ENCODE data around the gene CEP19. TPM values are rescaled to one million over a fixed set of nuclear protein-coding genes. Genes with fewer than 3 reads are reported as not detected.

Gene CEP19
- total and polyA plus RNA-seq, 2 donors from 2014 or later: 1.5 to 2.6 TPM

DNA sequence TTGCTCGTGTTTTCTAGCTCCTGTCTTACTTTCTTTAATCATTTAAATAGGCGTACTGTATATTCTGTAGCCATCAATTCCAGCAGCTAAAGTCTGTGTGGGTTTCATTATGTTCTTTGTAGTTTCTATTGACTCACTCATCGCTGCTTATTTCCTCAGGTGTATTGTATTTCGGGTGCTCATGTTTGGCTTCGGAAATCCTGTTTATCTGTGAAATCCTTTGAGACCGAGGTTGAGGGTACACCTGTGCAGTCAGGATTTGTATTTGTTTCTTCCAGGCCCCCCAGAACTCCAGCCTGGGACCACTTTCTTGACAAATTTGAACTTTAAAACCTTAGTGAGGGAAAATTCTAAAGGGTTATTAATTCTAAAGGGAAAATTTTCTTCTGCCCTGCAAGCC is 25.6 kb upstream of the CEP19 start:
- no peak for FAIRE-seq
- H3K9me3 ChIP-seq (ENCODE audit: control insufficient read depth in 2 of 3, insufficient read depth in 1 of 3, low read length in 3 of 3): no peaks in the 10 kb centered on the region
- TF ChIP-seq, protein P1, sequence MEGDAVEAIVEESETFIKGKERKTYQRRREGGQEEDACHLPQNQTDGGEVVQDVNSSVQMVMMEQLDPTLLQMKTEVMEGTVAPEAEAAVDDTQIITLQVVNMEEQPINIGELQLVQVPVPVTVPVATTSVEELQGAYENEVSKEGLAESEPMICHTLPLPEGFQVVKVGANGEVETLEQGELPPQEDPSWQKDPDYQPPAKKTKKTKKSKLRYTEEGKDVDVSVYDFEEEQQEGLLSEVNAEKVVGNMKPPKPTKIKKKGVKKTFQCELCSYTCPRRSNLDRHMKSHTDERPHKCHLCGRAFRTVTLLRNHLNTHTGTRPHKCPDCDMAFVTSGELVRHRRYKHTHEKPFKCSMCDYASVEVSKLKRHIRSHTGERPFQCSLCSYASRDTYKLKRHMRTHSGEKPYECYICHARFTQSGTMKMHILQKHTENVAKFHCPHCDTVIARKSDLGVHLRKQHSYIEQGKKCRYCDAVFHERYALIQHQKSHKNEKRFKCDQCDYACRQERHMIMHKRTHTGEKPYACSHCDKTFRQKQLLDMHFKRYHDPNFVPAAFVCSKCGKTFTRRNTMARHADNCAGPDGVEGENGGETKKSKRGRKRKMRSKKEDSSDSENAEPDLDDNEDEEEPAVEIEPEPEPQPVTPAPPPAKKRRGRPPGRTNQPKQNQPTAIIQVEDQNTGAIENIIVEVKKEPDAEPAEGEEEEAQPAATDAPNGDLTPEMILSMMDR (IDR thresholded peaks at IDR 0.05; ENCODE audit: borderline replicate concordance, extremely low read depth, insufficient read depth): no peak

DNA sequence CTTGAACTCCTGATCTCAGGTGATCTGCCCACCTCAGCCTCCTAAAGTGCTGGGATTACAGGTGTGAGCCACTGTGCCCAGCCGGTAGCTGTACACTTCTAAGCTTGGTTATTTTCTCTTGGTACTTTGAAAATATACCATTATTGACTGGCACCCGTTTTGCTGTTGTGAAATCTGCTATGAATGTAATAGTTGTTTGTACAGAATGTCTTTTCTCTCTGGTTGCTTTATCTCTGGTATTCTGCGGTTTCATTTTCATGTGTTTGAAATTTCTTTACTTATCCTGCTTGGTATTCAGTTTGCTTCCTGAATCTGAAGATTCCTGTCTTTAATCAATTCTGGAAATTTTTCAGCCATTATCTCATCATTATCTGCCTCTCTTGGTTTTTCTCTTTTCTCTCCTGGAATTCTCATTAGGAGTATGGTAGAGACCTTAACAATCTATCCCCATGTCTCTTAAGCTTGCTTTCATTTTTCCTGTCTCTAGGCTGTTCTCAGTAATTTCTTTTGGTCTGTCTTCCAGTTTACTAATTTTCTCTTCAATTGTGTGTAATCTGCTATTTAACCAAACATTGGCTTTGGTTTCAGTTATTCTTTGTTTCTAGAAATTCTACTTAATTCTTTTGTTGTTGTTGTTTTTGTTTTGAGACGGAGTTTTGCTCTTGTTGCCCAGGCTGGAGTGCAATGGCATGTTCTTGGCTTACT is 24.8 kb upstream of the CEP19 start:
- Histone ChIP-seq H3K4me1 (ENCODE audit: control insufficient read depth in 2 of 3, insufficient read depth in 2 of 3, low read depth in 1 of 3, low read length in 3 of 3) (peaks cover 0 to 6% (median 0%) of the 10 kb centered on the region in 3 donors), H3K27me3 (ENCODE audit: control insufficient read depth, insufficient read depth, low read length) (no peaks in the 10 kb centered on the region), H3K36me3 (ENCODE audit: control insufficient read depth in 2 of 3, insufficient read depth in 3 of 3, low read length in 3 of 3) (no peaks in the 10 kb centered on the region), H3K9ac (ENCODE audit: low read length in 3 of 3) (no peak overlapping the region), H3K9me3 (ENCODE audit: control insufficient read depth in 2 of 3, insufficient read depth in 1 of 3, low read length in 3 of 3) (no peaks in the 10 kb centered on the region), H3K4me3 (ENCODE audit: low read length in 3 of 3) (no peak overlapping the region), H3K27ac (ENCODE audit: low read depth in 2 of 2, low read length in 2 of 2) (no peak overlapping the region)
- TF ChIP-seq, protein P1 (IDR thresholded peaks at IDR 0.05; ENCODE audit: borderline replicate concordance, extremely low read depth, insufficient read depth): no peak
- intact Hi-C loops (cut with DNase I): no loop called here
- DNase-seq: no peak
- FAIRE-seq: no peak

More for the DNA sequence above, 25.6 kb upstream of the CEP19 start:
- Histone ChIP-seq H3K27me3 (ENCODE audit: control insufficient read depth, insufficient read depth, low read length) (no peaks in the 10 kb centered on the region), H3K4me3 (ENCODE audit: low read length in 3 of 3) (no peak overlapping the region), H3K27ac (ENCODE audit: low read depth in 2 of 2, low read length in 2 of 2) (no peak overlapping the region), H3K36me3 (ENCODE audit: control insufficient read depth in 2 of 3, insufficient read depth in 3 of 3, low read length in 3 of 3) (no peaks in the 10 kb centered on the region), H3K9ac (ENCODE audit: low read length in 3 of 3) (no peak overlapping the region), H3K4me1 (ENCODE audit: control insufficient read depth in 2 of 3, insufficient read depth in 2 of 3, low read depth in 1 of 3, low read length in 3 of 3) (peaks cover 0 to 6% (median 0%) of the 10 kb centered on the region in 3 donors)
- no peak for DNase-seq
- intact Hi-C loops (cut with DNase I): no loop called here

DNA sequence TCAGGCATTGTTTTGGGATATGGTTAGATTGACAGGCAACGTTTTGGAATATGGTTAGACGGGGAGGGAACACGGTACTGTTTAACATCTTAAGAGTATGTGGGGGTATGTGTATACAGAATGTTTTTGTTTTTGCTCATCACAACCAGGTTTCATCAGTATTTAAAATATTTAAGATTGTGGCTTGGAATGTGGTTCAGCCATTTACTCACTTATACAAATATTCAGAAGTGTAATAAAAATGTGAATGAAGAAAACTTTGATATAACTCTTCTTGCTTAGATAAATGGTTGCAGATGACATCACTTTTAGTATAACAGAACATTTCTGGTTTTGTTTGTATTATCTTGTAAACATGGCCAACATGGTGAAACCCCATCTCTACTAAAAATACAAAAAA is 23.7 kb upstream of the CEP19 start:
- H3K4me3 ChIP-seq (ENCODE audit: low read length in 3 of 3): no peak overlapping the region
- FAIRE-seq (no peak), DNase-seq (no peak)
- TF ChIP-seq, protein P1 (IDR thresholded peaks at IDR 0.05; ENCODE audit: borderline replicate concordance, extremely low read depth, insufficient read depth): no peak
- no peak overlapping the region for H3K27ac ChIP-seq (ENCODE audit: low read depth in 2 of 2, low read length in 2 of 2)
- intact Hi-C loops (cut with DNase I): no loop called here
- no peak overlapping the region for H3K9ac ChIP-seq (ENCODE audit: low read length in 3 of 3)
- no peaks in the 10 kb centered on the region for H3K27me3 ChIP-seq (ENCODE audit: control insufficient read depth, insufficient read depth, low read length)
- no peaks in the 10 kb centered on the region for H3K4me1 ChIP-seq (ENCODE audit: control insufficient read depth in 2 of 3, insufficient read depth in 2 of 3, low read depth in 1 of 3, low read length in 3 of 3)
- no peaks in the 10 kb centered on the region for H3K36me3 ChIP-seq (ENCODE audit: control insufficient read depth in 2 of 3, insufficient read depth in 3 of 3, low read length in 3 of 3)
- H3K9me3 ChIP-seq (ENCODE audit: control insufficient read depth in 2 of 3, insufficient read depth in 1 of 3, low read length in 3 of 3): no peaks in the 10 kb centered on the region

Data from kidney (tissue), 14 donors.